HG03439 (cell line): Measurements from ENCODE around the gene C1orf216.
"Not testable (repeated sequence)": the region's sequence is repeated elsewhere in the genome, so short reads cannot be mapped to it uniquely, and the experiment has no call there.

Experiments used
- ATAC-seq: cut with Tn5 transposase; IDR thresholded peaks from one replicate; pipeline ENCODE4 v1.9.1; 2021; ENCODE audit warnings: mild to moderate bottlenecking, moderate library complexity; ENCODE audit not compliant: unreplicated experiment

C1orf216 gene

DNA sequence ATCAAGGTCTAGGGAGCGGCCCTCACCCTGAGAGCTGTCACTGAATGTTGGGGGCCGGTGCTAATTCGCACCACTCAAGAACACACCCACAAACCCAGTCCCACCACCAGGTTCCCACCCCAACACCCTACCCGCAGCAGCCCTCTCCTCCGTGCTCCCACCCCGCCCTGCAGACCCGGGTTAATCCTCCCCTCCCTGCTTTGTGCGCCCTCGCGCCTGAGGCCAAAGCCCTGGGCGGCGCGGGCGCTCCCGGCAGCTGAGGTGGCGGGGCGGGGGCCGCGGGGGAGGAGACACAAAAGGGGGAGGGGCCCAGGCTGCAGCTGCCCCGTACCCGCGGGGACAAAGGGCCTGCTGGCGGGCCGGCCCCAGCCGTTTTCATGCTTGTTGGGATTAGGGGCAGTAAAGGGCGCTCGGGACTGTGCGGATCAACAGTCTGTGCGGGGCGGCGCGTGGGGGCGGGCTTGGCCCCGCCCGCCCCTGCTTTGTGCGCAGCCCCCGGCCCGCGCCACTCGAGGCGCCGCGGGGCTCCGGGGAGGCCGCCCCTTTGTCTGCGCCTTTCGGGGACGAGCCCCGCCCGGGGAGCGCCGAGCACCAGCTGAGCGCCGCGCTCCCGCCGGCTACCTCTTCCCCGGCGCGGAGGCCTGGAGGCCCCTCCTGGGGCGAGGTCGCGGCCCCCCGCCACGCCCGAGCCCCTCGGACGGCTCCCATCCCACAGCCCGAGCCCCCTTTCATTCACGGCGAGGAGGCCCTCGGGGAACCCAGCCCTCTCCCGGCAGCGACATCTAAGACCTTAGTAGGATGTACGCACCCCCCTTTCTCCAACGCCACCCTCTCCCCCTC lies 10.9 kb downstream of the C1orf216 start:
- no peak for ATAC-seq

DNA sequence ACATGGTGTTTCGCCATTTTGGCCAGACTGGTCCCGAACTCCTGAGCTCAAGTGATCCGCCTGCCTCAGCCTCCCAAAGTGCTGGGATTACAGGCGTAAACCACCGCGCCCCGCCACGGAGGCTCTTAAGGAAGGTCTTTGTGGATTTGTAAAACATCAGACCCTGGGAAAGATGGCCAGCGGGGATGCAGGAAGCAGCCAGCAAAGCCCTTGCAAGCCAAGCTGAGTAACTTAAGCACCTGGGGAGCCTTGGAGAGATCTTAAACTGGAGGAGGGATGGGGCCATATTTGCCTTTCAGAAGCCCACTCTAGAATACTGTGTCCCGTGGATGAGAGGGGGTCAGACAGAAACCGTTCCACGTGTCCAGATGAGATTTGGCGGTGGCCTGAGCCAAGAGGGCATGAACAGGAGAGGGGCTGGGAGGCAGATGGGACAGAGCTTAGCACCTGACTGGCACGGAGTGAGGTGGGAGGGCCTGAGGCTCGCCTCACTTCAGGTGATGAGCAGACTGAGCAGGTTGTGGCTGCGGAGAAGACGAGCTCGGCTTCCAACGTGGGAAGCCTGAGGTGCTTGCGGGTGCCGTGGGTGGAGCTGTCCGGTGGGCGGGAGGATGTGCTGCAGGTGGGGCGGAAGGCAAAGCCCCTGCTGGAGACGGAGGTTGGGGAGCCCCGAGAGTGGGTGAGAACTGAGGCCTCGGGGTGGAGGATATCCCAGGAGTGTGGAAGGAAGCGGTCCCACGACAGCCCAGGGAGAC lies 11.7 kb downstream of the C1orf216 start:
- ATAC-seq: no peak

DNA sequence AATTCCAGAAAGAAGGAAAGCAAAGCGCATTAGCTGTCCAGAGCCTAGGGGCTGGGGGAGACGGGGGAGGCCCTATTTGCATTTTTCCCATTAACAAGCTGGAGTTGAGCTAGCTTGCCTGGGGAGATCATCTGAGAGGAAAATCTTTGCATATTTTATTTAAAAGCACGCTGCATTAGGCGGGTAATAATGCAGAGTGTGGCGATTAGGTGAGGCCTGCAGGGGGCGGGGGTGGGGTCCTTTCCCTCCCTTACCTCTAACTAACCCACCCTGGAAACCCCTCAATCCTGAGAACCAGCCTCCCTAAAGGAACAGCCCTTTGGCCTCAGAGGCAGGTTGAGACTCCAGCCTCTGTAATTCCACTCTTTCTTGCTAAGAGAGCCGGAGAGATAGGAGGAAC lies 16.2 kb downstream of the C1orf216 start:
- no peak for ATAC-seq

DNA sequence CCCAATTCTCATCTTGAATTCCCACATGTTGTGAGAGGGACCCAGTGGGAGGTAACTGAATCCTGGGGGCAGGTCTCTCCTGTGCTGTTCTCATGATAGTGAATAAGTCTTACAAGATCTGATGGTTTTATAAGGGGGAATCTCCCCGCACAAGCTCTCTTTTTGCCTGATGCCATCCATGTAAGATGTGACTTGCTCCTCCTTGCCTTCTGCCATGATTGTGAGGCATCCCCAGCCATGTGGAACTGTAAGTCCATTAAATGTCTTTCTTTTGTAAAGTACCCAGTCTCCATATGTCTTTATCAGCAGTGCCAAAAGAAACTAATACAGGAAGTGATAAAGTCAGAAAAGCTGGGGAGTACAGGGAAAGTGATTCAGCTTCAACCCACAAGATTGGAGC lies 19.5 kb downstream of the C1orf216 start:
- ATAC-seq: not testable (repeated sequence)

DNA sequence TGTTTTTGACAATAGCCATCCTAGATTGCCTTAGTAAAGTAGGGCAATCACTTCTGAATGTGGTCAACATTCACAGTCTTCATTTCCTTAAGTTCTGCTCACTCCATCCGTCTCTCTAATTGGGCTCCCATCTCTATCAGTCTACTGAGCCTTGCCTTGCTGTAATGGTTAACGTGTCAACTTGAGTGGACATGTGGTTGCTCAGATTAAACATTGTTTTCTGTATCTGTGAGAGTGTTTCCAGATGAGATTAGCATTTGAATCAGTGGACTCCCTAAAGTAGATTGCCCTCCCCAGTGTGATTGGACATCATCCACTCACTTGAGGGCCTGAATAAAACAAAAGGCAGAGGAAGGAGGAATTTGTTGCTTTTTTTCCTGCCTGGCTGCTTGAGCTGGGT lies 26.4 kb downstream of the C1orf216 start:
- ATAC-seq: no peak

GRCh38 chr1:35691571-35692220 lies 27.0 kb downstream of the C1orf216 start:
- no peak for ATAC-seq

- ATAC-seq: no peak
Measured at GRCh38 chr1:35691080-35691479, 27.6 kb downstream of the C1orf216 start.

DNA sequence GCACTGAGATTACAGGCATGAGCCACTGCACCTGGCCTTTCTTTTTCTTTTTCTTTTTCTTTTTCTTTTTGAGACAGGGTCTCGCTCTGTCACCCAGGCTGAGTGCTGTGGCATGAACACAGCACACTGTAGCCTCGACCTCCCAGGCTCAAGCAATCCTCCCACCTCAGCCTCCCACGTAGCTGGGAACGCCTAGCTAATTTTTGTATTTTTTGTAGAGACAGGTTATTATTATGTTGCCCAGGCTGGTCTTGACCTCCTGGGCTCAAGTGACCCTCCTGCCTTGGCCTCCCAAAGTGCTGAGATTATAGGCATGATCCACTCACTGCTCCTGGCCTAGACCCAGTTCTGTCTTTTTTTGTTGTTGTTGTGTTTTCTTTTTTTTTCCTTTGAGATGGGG lies 28.6 kb downstream of the C1orf216 start:
- not testable (repeated sequence) for ATAC-seq

DNA sequence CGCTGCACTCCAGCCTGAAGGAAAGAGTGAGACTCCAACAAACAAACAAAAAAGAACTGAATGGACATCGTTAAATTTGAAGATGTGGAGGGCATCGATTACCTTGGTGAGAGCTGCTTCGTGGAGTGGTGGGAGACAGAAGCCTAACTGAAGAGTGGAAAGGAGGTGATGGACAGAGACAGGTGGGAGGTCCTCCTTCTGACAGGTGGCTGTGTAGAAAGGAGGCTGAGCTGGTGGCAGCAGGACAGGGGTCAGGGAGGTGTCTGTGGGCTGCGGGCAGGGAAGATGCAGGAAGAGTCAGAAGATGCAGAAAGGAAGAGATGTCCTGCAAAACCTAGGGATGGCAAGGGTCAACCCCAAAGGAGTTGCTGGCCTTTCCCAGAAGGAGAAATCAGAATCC lies 30.5 kb downstream of the C1orf216 start:
- no peak for ATAC-seq

GRCh38 chr1:35683012-35683411 lies 35.7 kb downstream of the C1orf216 start:
- no peak for ATAC-seq

DNA sequence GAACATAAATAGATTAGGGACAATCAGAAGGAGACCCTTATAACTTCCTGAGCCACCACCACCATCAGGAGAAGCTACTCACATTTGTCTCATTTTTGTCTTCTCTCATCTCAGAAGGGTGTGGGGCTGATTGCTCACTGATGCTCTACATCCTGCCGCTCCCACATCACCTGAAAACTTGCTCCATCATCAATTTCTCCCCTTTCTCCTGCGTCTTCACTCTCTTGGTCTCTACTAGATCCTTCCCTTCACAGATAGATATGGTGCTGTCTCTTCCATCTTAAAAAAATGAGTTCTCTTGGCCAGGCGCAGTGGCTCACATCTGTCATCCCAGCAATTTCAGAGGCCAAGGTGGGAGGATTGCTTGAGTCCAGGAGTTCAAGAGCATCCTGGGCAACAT lies 38.4 kb downstream of the C1orf216 start:
- ATAC-seq: no peak

DNA sequence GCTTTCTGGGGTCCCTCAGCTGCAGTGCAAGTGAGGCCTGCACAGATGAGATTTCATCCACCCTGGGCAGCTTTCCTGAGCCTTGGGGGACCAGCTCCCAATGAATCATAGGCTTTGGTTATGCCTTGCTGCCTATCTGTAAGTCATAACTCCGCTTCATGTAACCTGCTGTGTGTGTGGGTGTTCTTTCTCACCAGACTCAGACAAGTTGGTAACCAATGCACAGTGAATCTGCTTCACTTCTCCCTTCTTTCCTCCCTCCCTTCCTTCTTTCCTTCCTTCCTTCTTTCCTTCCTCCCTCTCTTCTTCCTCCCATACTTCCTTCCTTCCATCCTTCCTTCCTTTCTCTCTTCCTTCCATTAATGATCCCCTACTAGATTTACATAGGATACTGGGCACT lies 42.9 kb downstream of the C1orf216 start:
- no peak for ATAC-seq

- no peak for ATAC-seq
Measured at GRCh38 chr1:35674111-35674510, 44.6 kb downstream of the C1orf216 start.

- no peak for ATAC-seq
Measured at GRCh38 chr1:35672116-35672515, 46.6 kb downstream of the C1orf216 start.

DNA sequence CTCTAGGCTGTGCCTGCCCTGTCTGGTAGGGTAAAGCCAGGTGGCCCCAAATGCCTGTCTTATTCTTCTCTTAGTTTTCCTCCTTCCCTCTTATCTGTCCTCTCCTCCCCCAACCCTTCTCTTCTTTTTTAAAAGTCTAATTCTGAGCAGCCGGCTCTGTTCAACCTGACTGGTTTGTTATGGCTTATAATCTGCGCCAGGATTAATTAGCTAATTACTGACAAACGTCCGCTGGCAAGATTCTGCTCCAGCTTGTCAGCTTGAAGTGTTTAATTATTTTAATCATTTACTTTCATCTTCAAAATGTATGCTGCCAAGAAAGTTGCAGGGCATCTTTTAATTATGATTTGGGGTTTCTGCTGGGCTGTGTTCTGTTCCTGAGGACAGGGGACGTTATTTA lies 50.2 kb downstream of the C1orf216 start:
- no peak for ATAC-seq

- no peak for ATAC-seq
Measured at GRCh38 chr1:35666916-35667315, 51.8 kb downstream of the C1orf216 start.

GRCh38 chr1:35666216-35666615 lies 52.5 kb downstream of the C1orf216 start:
- ATAC-seq: no peak
